ENCODE results near the gene CCT5.
"Not testable (repeated sequence)": the region's sequence is repeated elsewhere in the genome, so short reads cannot be mapped to it uniquely, and the experiment has no call there.

The CCT5 gene

GRCh38 chr5:10268100-10268499, 18.0 kb downstream of the CCT5 start:
- TF ChIP-seq CTCF (IDR thresholded peaks at IDR 0.05), result no peak
- Histone ChIP-seq H3K36me3 (peaks cover 29% of the 10 kb centered on the region), H3K4me3 (ENCODE audit: low read depth in 1 of 2, low read length in 1 of 2) (no peak overlapping the region), H3K9me3 (no peaks in the 10 kb centered on the region), H3K27ac (peak overlapping the region; percentile 45), H3K4me1 (ENCODE audit: control insufficient read depth in 1 of 2, insufficient read depth in 1 of 2, low read depth in 1 of 2, low read length in 1 of 2) (peaks cover 5 to 21% of the 10 kb centered on the region in 2 experiments), H3K27me3 (peaks cover 5% of the 10 kb centered on the region)

- H3K36me3 ChIP-seq, result no peaks in the 10 kb centered on the region
- no peak for TF ChIP-seq CTCF (IDR thresholded peaks at IDR 0.05)
- H3K4me3 ChIP-seq (ENCODE audit: low read depth in 1 of 2, low read length in 1 of 2), result no peak overlapping the region
- peaks cover 5% of the 10 kb centered on the region for H3K27me3 ChIP-seq
- no peaks in the 10 kb centered on the region for H3K9me3 ChIP-seq
- H3K27ac ChIP-seq, result no peak overlapping the region
- peaks cover 4 to 13% of the 10 kb centered on the region in 2 experiments for H3K4me1 ChIP-seq (ENCODE audit: control insufficient read depth in 1 of 2, insufficient read depth in 1 of 2, low read depth in 1 of 2, low read length in 1 of 2)
Measured at GRCh38 chr5:10272053-10272874, 22.2 kb downstream of the CCT5 start.

- not testable (repeated sequence) for H3K4me1 ChIP-seq (ENCODE audit: control insufficient read depth in 1 of 2, insufficient read depth in 1 of 2, low read depth in 1 of 2, low read length in 1 of 2); H3K36me3 ChIP-seq; H3K27me3 ChIP-seq; H3K9me3 ChIP-seq; H3K27ac ChIP-seq; H3K4me3 ChIP-seq (ENCODE audit: low read depth in 1 of 2, low read length in 1 of 2)
Measured at GRCh38 chr5:10272875-10273209, 22.8 kb downstream of the CCT5 start.

- Histone ChIP-seq H3K36me3 (no peaks in the 10 kb centered on the region), H3K4me3 (ENCODE audit: low read depth in 1 of 2, low read length in 1 of 2) (no peak overlapping the region), H3K9me3 (no peaks in the 10 kb centered on the region), H3K27ac (no peak overlapping the region), H3K4me1 (ENCODE audit: control insufficient read depth in 1 of 2, insufficient read depth in 1 of 2, low read depth in 1 of 2, low read length in 1 of 2) (peaks cover 4% of the 10 kb centered on the region in 2 experiments), H3K27me3 (peaks cover 5% of the 10 kb centered on the region)
- TF ChIP-seq CTCF (IDR thresholded peaks at IDR 0.05), result no peak
Measured at GRCh38 chr5:10275460-10275859, 25.4 kb downstream of the CCT5 start.

GRCh38 chr5:10275991-10276390, 25.9 kb downstream of the CCT5 start:
- Histone ChIP-seq H3K27me3 (peaks cover 5% of the 10 kb centered on the region), H3K27ac (no peak overlapping the region), H3K9me3 (no peaks in the 10 kb centered on the region), H3K4me1 (ENCODE audit: control insufficient read depth in 1 of 2, insufficient read depth in 1 of 2, low read depth in 1 of 2, low read length in 1 of 2) (peaks cover 4% of the 10 kb centered on the region in 2 experiments), H3K4me3 (ENCODE audit: low read depth in 1 of 2, low read length in 1 of 2) (no peak overlapping the region), H3K36me3 (no peaks in the 10 kb centered on the region)
- TF ChIP-seq CTCF (IDR thresholded peaks at IDR 0.05), result no peak

- no peak for TF ChIP-seq CTCF (IDR thresholded peaks at IDR 0.05)
- peaks cover 5% of the 10 kb centered on the region for H3K27me3 ChIP-seq
- H3K9me3 ChIP-seq, result no peaks in the 10 kb centered on the region
- peaks cover 4% of the 10 kb centered on the region in 2 experiments for H3K4me1 ChIP-seq (ENCODE audit: control insufficient read depth in 1 of 2, insufficient read depth in 1 of 2, low read depth in 1 of 2, low read length in 1 of 2)
- no peaks in the 10 kb centered on the region for H3K36me3 ChIP-seq
- H3K27ac ChIP-seq, result no peak overlapping the region
- no peak overlapping the region for H3K4me3 ChIP-seq (ENCODE audit: low read depth in 1 of 2, low read length in 1 of 2)
Measured at GRCh38 chr5:10276691-10277090, 26.6 kb downstream of the CCT5 start.
